Stomach (tissue), 9 donors: ENCODE results near the gene TSSK2. TPM values are rescaled to one million over a fixed set of nuclear protein-coding genes. Genes with fewer than 3 reads are reported as not detected.

Experiments
- DNase-seq, 2 donors: peaks; one replicate each; pipeline versions ENCODE4 v3.0.0 to v3.0.0-alpha.2; 2013 to 2019
- H3K27ac ChIP-seq, 5 donors: fragments of 200-600 bp in 4 of 5; sonication (generic) in 4 of 5; one replicate each; pipeline ENCODE4 v1.5.1; 2013 to 2019; ENCODE audit warnings: mild to moderate bottlenecking in 1 of 5, moderate library complexity in 1 of 5
- H3K27me3 ChIP-seq, 3 donors: fragments of 200-600 bp; sonication (generic); one replicate each; pipeline ENCODE4 v1.5.1; 2017 to 2019; ENCODE audit warnings: mixed run types in 1 of 3
- H3K36me3 ChIP-seq, 4 donors: fragments of 200-600 bp; sonication (generic); 1 replicate in 3 of 4; 2 replicates in 1 of 4; pipeline ENCODE4 v1.5.1; 2016 to 2019
- H3K4me1 ChIP-seq, 4 donors: fragments of 200-600 bp; sonication (generic); one replicate each; pipeline ENCODE4 v1.5.1; 2016 to 2019
- H3K4me3 ChIP-seq, 4 donors: fragments of 200-600 bp; sonication (generic) in 3 of 4; one replicate each; pipeline ENCODE4 v1.5.1; 2016 to 2019; ENCODE audit warnings: mild to moderate bottlenecking in 1 of 4
- H3K9me3 ChIP-seq, 4 donors: fragments of 200-600 bp; sonication (generic); one replicate each; pipeline ENCODE4 v1.5.1; 2016 to 2019
- CTCF ChIP-seq, 7 experiments: fragments of 450-650 bp in 4 of 7; fragments of 200-600 bp in 3 of 7; sonication (generic) in 3 of 7; IDR thresholded peaks; one replicate each; pipeline ENCODE4 v1.5.1; 2016 to 2019; ENCODE audit warnings: antibody characterized with exemption in 7 of 7, control low read depth in 2 of 7, mild to moderate bottlenecking in 1 of 7
- EP300 ChIP-seq: sonication (generic); formaldehyde crosslinking; IDR thresholded peaks from one replicate; pipeline ENCODE4 v1.6.1; 2017; ENCODE audit warnings: antibody characterized with exemption
- POLR2A ChIP-seq, 4 donors: fragments of 450-650 bp; IDR thresholded peaks; one replicate each; pipeline ENCODE4 v1.6.1; 2016; ENCODE audit warnings: antibody characterized with exemption in 4 of 4, control low read depth in 2 of 4, mild to moderate bottlenecking in 1 of 4, moderate library complexity in 1 of 4
- POLR2AphosphoS5 ChIP-seq, 3 donors: sonication (generic); formaldehyde crosslinking; IDR thresholded peaks; one replicate each; pipeline ENCODE4 v1.6.1; 2016; ENCODE audit warnings: antibody characterized with exemption in 3 of 3
- WGBS, 5 donors: extraction: QIAGEN DNeasy Blood & Tissue Kit in 3 of 5; methylation state at CpG; one replicate each; pipeline versions ENCODE4 v1.1.5 to v1.1.7; 2013 to 2018; 5-methylcytosine and 5-hydroxymethylcytosine counted together
- intact Hi-C: fragments of 100-400 bp; cut with DNase I; formaldehyde crosslinking; loops from one replicate; pipeline ENCODE4 v1.15.1; 2023; ENCODE audit warnings: low total_unique reads
- polyA plus RNA-seq, 3 donors: library from polyadenylated mRNA; stranded (reverse); fragments of 200-250 nt; gene quantifications; one replicate each; pipeline ENCODE4 v1.2.3, GENCODE V29; 2013
- total RNA-seq, 5 donors: library from RNA; depleted of rRNA; stranded (reverse); fragments of >200 nt; gene quantifications; one replicate each; pipeline versions ENCODE4 v1.1.0 to v1.2.3, GENCODE V29; 2014 to 2016
- donor health status: healthy with polysubstance abuse.
- donor health status: Bipolar disorder and iron deficiency.
- donor health status: healthy.

The TSSK2 gene
- total and polyA plus RNA-seq, 8 donors, result 0.08 TPM; not detected in 7

DNA sequence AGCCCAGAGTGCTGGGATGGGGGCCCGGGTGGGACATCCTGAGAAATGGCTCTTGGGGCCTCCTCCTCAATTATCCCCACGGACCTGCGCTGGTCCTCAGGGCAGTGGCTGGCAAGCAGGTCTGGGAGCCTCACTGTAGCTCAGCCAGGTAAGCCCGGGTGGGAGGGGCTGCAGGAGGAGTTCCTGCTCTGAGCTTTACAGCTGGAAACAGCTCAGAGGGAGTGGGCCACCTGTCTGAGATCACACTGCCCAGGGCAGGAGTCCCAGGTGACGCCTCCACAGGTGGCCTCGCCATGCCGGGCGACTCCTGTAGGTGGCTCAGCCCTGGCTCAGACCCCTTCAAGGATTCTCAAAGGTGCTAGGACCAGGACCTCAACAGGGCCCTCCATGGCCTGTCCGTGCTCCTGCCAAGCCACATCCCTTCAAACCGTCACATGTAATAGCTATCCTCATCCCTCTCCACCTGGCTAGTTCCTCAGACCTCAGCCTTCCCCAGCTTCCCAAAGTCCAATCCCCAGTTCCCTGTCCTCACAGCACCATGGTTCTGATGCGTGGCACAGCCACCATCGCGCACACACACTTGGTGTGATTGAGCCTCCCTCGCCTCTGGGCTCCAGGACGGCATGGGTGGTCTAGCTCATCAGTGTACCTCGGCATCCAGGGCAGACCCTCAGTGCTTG, 3.6 kb upstream of the TSSK2 start:
- no peak for DNase-seq
- WGBS, 5 donors, result 79 to 97% (median 84%) methylated on average over 8 to 16 of the region's 16 CpGs
- intact Hi-C loops, result no loop called here

GRCh38 chr22:19128009-19128401, 3.1 kb upstream of the TSSK2 start:
- 79 to 91% (median 85%) methylated on average over 7 of the region's 7 CpGs for WGBS, 5 donors
- H3K36me3 ChIP-seq, result peaks cover under 1 to 23% (median 20%) of the 10 kb centered on the region in 4 donors
- TF ChIP-seq EP300 (no peak), POLR2A (IDR thresholded peaks at IDR 0.05) (no peak), POLR2AphosphoS5 (IDR thresholded peaks at IDR 0.05) (no peak), CTCF (IDR thresholded peaks at IDR 0.05) (no peak)
- no peak overlapping the region for H3K4me3 ChIP-seq
- H3K27me3 ChIP-seq, result no peaks in the 10 kb centered on the region
- DNase-seq, result no peak
- no peaks in the 10 kb centered on the region for H3K9me3 ChIP-seq
- intact Hi-C loops, result no loop called here
- no peak overlapping the region for H3K27ac ChIP-seq
- H3K4me1 ChIP-seq, result peaks cover 2 to 4% (median 3%) of the 10 kb centered on the region in 4 donors

More for the DNA sequence above, 3.6 kb upstream of the TSSK2 start:
- Histone ChIP-seq H3K27ac (no peak overlapping the region), H3K4me3 (no peak overlapping the region), H3K4me1 (peaks cover 5 to 9% (median 7%) of the 10 kb centered on the region in 4 donors), H3K36me3 (peaks cover 0 to 17% (median 15%) of the 10 kb centered on the region in 4 donors), H3K27me3 (no peaks in the 10 kb centered on the region), H3K9me3 (no peaks in the 10 kb centered on the region)
- no peak for TF ChIP-seq EP300
- TF ChIP-seq POLR2A (IDR thresholded peaks at IDR 0.05), result no peak
- no peak for TF ChIP-seq CTCF (IDR thresholded peaks at IDR 0.05)
- TF ChIP-seq POLR2AphosphoS5 (IDR thresholded peaks at IDR 0.05), result no peak

- H3K27ac ChIP-seq, result no peak overlapping the region
- WGBS, 5 donors, result 83 to 93% (median 90%) methylated on average over 6 to 7 of the region's 7 CpGs
- no peaks in the 10 kb centered on the region for H3K4me1 ChIP-seq
- intact Hi-C loops, result no loop called here
- no peaks in the 10 kb centered on the region for H3K27me3 ChIP-seq
- no peak for DNase-seq
- TF ChIP-seq POLR2AphosphoS5 (IDR thresholded peaks at IDR 0.05), result no peak
- TF ChIP-seq POLR2A (IDR thresholded peaks at IDR 0.05), result no peak
- no peak for TF ChIP-seq CTCF (IDR thresholded peaks at IDR 0.05)
- no peak for TF ChIP-seq EP300
- peaks cover 12 to 34% (median 31%) of the 10 kb centered on the region in 4 donors for H3K36me3 ChIP-seq
- no peaks in the 10 kb centered on the region for H3K9me3 ChIP-seq
- no peak overlapping the region for H3K4me3 ChIP-seq
These were observed 2.0 kb upstream of the TSSK2 start for GRCh38 chr22:19128946-19129727.

GRCh38 chr22:19129871-19130270, 1.2 kb upstream of the TSSK2 start:
- intact Hi-C loops, result no loop called here
- peaks cover 16 to 41% (median 39%) of the 10 kb centered on the region in 4 donors for H3K36me3 ChIP-seq
- H3K4me3 ChIP-seq, result no peak overlapping the region
- WGBS, 5 donors, result 69 to 82% (median 74%) methylated on average over 6 to 8 of the region's 8 CpGs
- TF ChIP-seq POLR2AphosphoS5 (IDR thresholded peaks at IDR 0.05) (no peak), CTCF (IDR thresholded peaks at IDR 0.05) (no peak), POLR2A (IDR thresholded peaks at IDR 0.05) (no peak)
- no peaks in the 10 kb centered on the region for H3K9me3 ChIP-seq
- no peaks in the 10 kb centered on the region for H3K27me3 ChIP-seq
- no peak overlapping the region for H3K27ac ChIP-seq
- no peak for DNase-seq
- no peaks in the 10 kb centered on the region for H3K4me1 ChIP-seq
